DOHH2 (cell line): ENCODE data around the gene GRID1.

Experiments used
- H3F3A ChIP-seq: fragments of 200-600 bp; sonication (generic), shearing (Covaris generic); 2 replicates; pipeline ENCODE4 v1.6.0; 2016; ENCODE audit warnings: antibody characterized with exemption, mild to moderate bottlenecking; ENCODE audit not compliant: control insufficient read depth, insufficient read depth
- H3K27ac ChIP-seq: fragments of 200-600 bp; sonication (generic); 2 replicates; pipeline ENCODE4 v1.5.1; 2014; ENCODE audit warnings: low read depth, mild to moderate bottlenecking, low read length, moderate library complexity
- H3K27me3 ChIP-seq: fragments of 200-600 bp; sonication (generic); 2 replicates; pipeline ENCODE4 v1.6.1; 2014; ENCODE audit warnings: mild to moderate bottlenecking, low read length, mixed read lengths; ENCODE audit not compliant: control insufficient read depth
- H3K36me3 ChIP-seq: fragments of 200-600 bp; sonication (generic); 2 replicates; pipeline ENCODE4 v1.6.1; 2014; ENCODE audit warnings: mild to moderate bottlenecking, low read length, moderate library complexity, mixed read lengths; ENCODE audit not compliant: control insufficient read depth
- H3K4me1 ChIP-seq: fragments of 200-600 bp; sonication (generic); 2 replicates; pipeline ENCODE4 v1.6.1; 2014; ENCODE audit warnings: mild to moderate bottlenecking, low read length, mixed read lengths; ENCODE audit not compliant: control insufficient read depth
- H3K4me2 ChIP-seq: fragments of 200-600 bp; sonication (generic); 2 replicates; pipeline ENCODE4 v1.6.0; 2014; ENCODE audit warnings: mild to moderate bottlenecking, low read length, moderate library complexity
- H3K4me3 ChIP-seq: fragments of 200-600 bp; sonication (generic); 2 replicates; pipeline ENCODE4 v1.5.1; 2014; ENCODE audit warnings: mild to moderate bottlenecking, low read length, mixed read lengths
- H3K79me2 ChIP-seq: fragments of 200-600 bp; sonication (generic); 2 replicates; pipeline ENCODE4 v1.6.1; 2014; ENCODE audit warnings: mild to moderate bottlenecking, low read length, mixed read lengths; ENCODE audit not compliant: control insufficient read depth
- H3K9me2 ChIP-seq: fragments of 200-600 bp; sonication (generic); replicated peaks from 2 replicates; pipeline ENCODE4 v1.6.1; 2014; ENCODE audit warnings: mild to moderate bottlenecking, low read length, mixed read lengths; ENCODE audit not compliant: control insufficient read depth
- H3K9me3 ChIP-seq: fragments of 200-600 bp; sonication (generic); 2 replicates; pipeline ENCODE4 v1.6.1; 2014; ENCODE audit warnings: antibody characterized with exemption, low read length, mixed read lengths; ENCODE audit not compliant: control insufficient read depth, insufficient read depth
- H4K20me1 ChIP-seq: fragments of 200-600 bp; sonication (generic); 2 replicates; pipeline ENCODE4 v1.6.0; 2014; ENCODE audit warnings: low read depth, mild to moderate bottlenecking, antibody characterized with exemption, low read length, moderate library complexity; ENCODE audit not compliant: control insufficient read depth, insufficient read depth
- CTCF ChIP-seq: fragments of 200-600 bp; sonication (generic); IDR thresholded peaks from one replicate; pipeline ENCODE4 v1.5.1; 2014; ENCODE audit warnings: antibody characterized with exemption, mild to moderate bottlenecking, low read depth, low read length; ENCODE audit not compliant: poor library complexity, severe bottlenecking
- EZH2phosphoT487 ChIP-seq: fragments of 200-600 bp; sonication (generic); IDR thresholded peaks from 2 replicates; pipeline ENCODE4 v1.6.1; 2017; ENCODE audit warnings: borderline replicate concordance, mild to moderate bottlenecking, antibody characterized with exemption, low read length, moderate library complexity, mixed read lengths

The GRID1 gene

DNA sequence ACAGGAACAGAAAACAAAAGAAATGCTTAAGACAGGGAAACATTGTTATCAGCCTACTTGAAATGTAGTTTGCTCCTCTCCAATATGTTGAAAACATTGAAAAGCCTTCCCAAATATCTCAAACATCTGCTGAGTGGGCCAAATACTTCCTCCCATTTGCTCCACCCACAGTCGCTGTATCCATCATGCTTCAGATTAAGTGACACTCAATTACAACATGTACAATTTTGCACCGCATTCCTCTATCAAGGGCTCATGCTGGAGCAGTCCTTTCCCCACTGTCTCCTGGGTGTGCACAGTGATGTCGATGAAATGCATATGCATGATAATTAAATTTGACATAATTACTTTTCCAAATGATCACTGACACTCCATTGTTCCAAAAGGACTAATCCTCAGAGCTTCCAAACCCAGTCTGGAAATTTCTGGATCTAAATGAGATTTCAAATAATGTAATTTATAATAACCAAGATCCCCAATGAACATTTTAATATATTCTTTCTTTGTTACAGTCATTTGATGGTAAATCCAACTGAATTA is 604.6 kb downstream of the GRID1 start:
- no peak overlapping the region for H3K27ac ChIP-seq
- H3K9me3 ChIP-seq = no peaks in the 10 kb centered on the region
- no peaks in the 10 kb centered on the region for H4K20me1 ChIP-seq
- peaks cover 7% of the 10 kb centered on the region for H3K27me3 ChIP-seq
- H3F3A ChIP-seq = no peaks in the 10 kb centered on the region
- H3K36me3 ChIP-seq = no peaks in the 10 kb centered on the region
- H3K9me2 ChIP-seq = no peaks in the 10 kb centered on the region
- no peaks in the 10 kb centered on the region for H3K79me2 ChIP-seq
- no peak overlapping the region for H3K4me3 ChIP-seq
- no peaks in the 10 kb centered on the region for H3K4me1 ChIP-seq
- H3K4me2 ChIP-seq = no peak overlapping the region
- TF ChIP-seq CTCF (no peak), EZH2phosphoT487 (no peak)

GRCh38 chr10:85741626-85742300 is 624.8 kb downstream of the GRID1 start:
- Histone ChIP-seq H4K20me1 (no peaks in the 10 kb centered on the region), H3K9me3 (no peaks in the 10 kb centered on the region), H3K27me3 (no peaks in the 10 kb centered on the region), H3K9me2 (no peaks in the 10 kb centered on the region), H3F3A (no peaks in the 10 kb centered on the region), H3K4me1 (no peaks in the 10 kb centered on the region), H3K27ac (no peak overlapping the region), H3K4me3 (no peak overlapping the region), H3K4me2 (no peak overlapping the region), H3K79me2 (no peaks in the 10 kb centered on the region), H3K36me3 (no peaks in the 10 kb centered on the region)
- TF ChIP-seq CTCF (no peak), EZH2phosphoT487 (no peak)

- no peaks in the 10 kb centered on the region for H3K9me2 ChIP-seq
- TF ChIP-seq EZH2phosphoT487 = no peak
- no peak for TF ChIP-seq CTCF
- no peaks in the 10 kb centered on the region for H3K79me2 ChIP-seq
- H3K4me2 ChIP-seq = no peak overlapping the region
- no peaks in the 10 kb centered on the region for H3K27me3 ChIP-seq
- no peaks in the 10 kb centered on the region for H4K20me1 ChIP-seq
- no peaks in the 10 kb centered on the region for H3K4me1 ChIP-seq
- no peaks in the 10 kb centered on the region for H3K9me3 ChIP-seq
- no peak overlapping the region for H3K27ac ChIP-seq
- no peaks in the 10 kb centered on the region for H3K36me3 ChIP-seq
- no peaks in the 10 kb centered on the region for H3F3A ChIP-seq
- H3K4me3 ChIP-seq = no peak overlapping the region
Measured at GRCh38 chr10:85735997-85736396, 630.6 kb downstream of the GRID1 start.
